HFF-Myc (cell line): ENCODE measurements around the gene FASN.

Experiments
- DNase-seq: peaks from one replicate; pipeline ENCODE4 v3.0.0-alpha.2; 2011; ENCODE audit warnings: low read depth; ENCODE audit errors: extremely low read depth
- H3K4me3 ChIP-seq: replicated peaks from 2 replicates; pipeline ENCODE4 v1.5.1; 2011; ENCODE audit warnings: low read depth, mild to moderate bottlenecking, control low read depth, low read length
- CTCF ChIP-seq: IDR thresholded peaks from 2 replicates; pipeline ENCODE4 v1.5.1; 2012; ENCODE audit warnings: mild to moderate bottlenecking, low read depth, low read length, control low read depth; ENCODE audit errors: missing control alignments

The FASN gene

DNA sequence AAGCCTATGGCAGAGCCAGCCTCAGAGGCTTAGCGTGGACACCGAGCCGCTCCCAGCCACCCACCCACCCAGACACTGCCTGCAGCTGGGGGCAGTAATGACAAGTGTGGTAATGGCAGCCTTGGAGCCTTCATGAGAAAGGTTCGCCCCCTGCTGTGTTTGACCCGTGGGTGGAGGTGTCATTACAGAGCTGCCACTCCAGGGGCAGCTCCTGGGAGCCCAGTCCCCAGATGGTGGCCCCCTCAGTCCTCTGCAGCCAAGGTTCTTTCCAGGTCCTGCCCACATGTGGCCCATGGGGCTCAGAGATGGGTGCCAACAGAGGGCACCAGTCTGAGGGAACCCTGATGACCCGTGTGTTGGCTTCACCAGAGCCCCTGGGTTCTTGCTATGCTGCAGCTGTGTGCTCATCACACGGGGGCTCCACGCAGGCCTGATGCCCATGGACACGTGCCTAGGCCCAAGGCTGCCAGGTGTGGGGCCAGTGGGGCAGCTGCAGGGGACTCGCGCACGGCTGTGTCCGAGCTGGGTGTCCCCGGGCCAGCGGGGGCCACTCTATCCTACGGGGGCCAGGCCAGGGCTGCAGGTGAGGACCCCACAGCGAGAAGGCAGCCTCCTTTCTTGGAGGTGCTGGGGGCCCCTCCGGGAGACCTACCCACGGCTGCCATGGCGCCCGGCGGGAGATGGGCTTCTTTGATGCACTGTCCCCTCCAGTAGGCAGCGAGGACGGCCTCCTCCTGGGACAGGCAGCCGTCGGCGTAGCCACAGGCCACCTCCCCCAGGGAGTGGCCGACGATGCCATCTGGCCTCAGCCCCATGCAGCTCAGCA is 8.1 kb downstream of the FASN start:
- H3K4me3 ChIP-seq = no peak overlapping the region

DNA sequence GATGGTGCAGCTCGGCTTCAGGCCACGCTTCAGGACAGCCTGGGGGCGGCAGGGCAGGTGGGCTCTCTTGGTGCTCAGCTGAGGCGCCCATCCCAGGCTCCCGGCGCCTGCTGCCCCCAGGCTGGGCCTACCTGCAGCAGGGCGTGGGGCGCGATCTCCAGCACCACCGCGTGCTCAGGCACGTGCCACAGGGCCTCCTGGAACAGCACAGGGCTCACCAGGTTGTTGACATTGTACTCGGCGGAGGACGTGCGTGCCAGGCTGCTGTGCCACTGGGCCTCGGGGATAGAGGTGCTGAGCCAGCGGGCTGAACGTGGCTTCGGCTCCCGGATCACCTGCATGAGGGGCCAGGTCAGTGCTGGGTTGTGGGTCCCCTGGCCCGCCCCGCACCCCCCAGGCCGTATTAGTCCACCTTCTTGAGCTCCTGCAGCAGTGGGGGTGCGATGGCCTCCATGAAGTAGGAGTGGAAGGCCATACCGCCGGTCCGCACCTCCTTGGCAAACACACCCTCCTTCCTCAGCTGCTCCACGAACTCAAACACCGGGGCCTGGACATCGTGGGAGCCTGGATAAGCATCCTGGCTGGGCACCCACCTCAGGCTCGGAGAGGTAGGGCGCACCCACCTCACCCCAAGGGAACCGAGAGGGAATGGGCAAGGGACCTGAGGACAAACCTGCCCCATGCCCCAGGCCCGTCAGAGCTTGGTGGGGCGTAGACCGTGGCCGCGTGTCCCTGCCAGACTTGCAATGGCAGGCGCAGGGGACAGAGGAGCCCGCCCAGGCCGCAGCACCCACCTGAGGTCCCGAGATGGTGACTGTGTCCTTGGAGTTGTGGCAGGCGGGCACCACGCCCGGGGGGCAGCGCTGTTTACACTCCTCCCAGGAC is 9.0 kb downstream of the FASN start:
- no peak for DNase-seq
- no peak overlapping the region for H3K4me3 ChIP-seq
- TF ChIP-seq CTCF = no peak

More for the DNA sequence above, 8.1 kb downstream of the FASN start:
- no peak for TF ChIP-seq CTCF
- DNase-seq = no peak

DNA sequence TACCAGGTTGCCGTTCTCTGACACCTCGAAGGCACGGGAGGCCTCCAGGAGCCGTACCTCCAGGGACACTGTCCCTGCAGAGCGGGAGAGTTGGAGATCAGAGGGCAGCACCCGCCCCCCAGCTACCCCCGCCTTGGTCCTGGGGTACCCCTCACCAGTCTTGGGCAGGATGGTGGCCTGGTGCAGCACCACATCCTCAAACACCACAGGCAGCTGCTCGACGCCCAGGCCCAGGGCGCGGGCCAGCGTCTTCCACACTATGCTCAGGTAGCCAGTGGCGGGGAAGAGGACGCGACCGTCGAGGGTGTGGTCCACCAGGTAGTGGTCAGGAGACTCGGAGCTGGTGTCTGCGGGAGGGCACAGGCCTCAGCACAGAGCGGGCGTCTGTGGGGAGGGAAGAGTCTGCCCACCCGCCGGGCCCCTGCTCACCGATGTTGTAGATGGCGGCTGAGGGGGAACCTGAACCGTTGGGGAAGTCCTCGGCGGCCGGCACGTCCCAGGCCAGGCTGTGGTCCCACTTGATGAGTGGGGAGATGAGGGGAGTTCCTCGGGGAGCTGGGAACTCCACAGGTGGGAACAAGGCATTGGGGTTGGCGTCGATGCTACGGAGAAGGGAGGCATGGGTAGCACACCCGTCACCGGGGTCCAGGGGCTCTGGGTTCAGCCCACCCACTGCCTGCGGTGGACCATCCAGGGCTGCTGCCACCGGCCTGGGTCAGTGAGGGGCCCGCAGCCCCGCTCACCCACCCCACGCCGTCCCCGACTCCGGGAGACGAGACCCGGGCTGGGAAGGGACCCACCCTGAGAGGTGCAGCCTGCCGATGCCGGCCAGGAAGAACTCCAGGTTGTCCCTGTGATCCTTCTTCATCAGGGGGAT is 9.8 kb downstream of the FASN start:
- TF ChIP-seq CTCF = no peak
- no peak overlapping the region for H3K4me3 ChIP-seq
- DNase-seq = no peak

DNA sequence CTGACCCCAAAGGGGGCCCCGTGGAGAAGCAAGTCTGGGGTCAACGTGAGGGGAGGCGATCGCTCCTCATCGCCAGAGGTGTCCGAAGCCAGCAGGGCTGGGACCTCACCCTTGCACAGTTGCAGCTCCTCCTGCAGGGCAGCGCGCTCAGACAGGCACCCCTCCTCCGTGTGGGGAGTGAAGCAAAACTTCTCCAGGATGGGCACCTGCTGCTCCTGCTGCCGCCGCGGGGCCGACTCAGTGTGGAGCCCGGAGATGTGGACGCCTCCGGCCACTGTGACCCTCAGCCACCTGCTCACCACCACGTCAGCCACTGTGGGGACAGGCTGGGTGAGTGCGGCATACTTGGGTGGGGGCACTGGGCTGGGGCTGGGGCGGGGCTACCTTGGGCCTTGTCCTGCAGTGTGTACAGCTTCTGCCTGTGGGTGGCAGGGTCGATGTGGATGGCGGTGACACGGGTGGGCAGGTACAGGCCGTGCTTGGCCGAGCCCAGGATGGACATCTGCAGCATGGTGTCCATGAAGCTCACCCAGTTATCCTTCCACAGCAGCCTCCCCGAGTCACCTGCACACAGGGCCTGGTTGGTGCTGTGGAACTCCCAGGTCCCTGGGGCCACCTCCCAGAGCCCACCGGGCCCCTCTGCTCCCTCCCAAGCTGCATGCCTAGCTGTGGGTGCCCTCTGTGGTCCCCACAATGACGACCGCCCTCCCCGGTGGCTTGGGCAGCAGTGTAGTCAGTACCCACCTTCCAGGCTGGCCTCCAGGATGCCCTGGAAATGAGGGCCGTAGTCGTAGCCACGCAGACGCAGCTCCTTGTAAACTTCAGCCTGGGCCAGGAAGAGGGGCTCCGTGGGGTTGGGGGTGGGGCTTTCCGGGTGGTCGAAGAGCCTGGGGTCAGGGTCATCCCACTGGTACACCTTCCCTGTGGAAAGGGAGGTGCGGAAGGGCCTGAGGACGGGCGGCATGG is 10.8 kb downstream of the FASN start:
- TF ChIP-seq CTCF = no peak
- no peak overlapping the region for H3K4me3 ChIP-seq
- no peak for DNase-seq

GRCh38 chr17:82085931-82086764 is 11.9 kb downstream of the FASN start:
- DNase-seq = no peak
- no peak for TF ChIP-seq CTCF

More at GRCh38 chr17:82085931-82086764, 11.9 kb downstream of the FASN start:
- no peak overlapping the region for H3K4me3 ChIP-seq
